Pons (tissue), 1 donor: Measurements from ENCODE around the gene SPOP.
"Not testable (repeated sequence)": the region's sequence is repeated elsewhere in the genome, so short reads cannot be mapped to it uniquely, and the experiment has no call there.

Source experiments
- DNase-seq: peaks from one replicate; pipeline ENCODE4 v3.0.0-alpha.2; 2016; ENCODE audit warnings: low spot score

Gene SPOP

DNA sequence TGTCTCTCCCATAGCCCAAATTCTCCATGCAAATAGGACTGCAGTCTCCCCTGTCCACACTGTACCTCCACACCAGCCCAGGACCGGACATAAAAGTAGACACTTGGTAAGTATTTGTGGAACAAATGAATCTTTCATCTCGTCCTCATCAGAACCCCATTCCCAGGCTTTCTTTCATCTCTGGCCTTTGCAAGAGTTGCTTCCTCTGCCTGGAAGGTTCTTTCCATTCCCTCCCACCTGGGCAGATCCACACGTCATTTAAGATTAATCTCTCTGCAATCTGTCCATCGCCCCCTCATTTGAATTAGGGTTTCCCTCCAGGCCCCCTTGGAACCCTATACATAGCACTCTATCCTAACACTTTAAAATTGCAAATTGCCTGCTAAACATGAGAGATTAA is 106.1 kb downstream of the SPOP start:
- no peak for DNase-seq

DNA sequence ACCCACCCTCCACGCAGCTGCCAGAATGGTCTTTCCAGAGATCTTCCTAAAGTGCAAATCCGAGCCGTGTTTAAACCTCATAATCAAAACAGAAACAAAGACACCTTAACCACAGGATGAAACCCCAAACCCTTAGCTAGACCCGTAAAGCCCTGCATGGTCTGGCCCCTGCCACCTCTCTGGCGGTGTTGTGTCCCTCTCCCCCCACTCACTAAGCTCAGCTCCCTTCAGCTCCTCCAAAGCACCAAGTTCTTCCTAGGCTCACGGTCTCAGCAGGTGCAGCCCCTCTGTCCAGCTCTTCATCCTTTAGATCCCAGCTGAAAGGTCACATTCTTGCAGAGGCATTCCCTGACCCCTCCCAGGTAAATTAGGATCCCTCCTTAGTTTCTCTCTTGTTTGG is 106.6 kb downstream of the SPOP start:
- DNase-seq: no peak

GRCh38 chr17:49570540-49571242 is 107.2 kb downstream of the SPOP start:
- no peak for DNase-seq

- not testable (repeated sequence) for DNase-seq
These were observed 109.2 kb downstream of the SPOP start for GRCh38 chr17:49568695-49569047.

- peak; percentile 74 for DNase-seq
These were observed 109.8 kb downstream of the SPOP start for GRCh38 chr17:49567871-49568694.

- DNase-seq: no peak
These were observed 110.8 kb downstream of the SPOP start for GRCh38 chr17:49567104-49567521.

DNA sequence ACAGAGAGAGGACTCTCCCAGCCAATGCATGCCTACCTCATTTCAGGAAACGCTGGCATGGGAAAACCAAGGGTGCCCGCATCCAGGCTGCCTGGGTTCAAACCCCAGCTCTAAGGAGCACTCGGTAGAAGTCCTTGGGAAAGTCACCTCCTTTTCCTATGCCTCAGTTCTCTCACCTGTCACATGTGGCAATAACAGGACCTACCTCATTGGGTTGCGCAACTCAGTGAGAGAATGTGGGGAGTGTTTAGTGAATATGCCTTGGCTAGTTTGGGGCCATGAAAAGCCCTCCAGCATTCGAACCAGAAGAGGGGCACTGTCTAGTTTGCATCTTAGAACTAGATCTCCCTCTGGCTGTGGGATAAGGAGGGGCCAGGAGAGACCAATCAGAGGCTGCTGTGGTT is 111.2 kb downstream of the SPOP start:
- no peak for DNase-seq

DNA sequence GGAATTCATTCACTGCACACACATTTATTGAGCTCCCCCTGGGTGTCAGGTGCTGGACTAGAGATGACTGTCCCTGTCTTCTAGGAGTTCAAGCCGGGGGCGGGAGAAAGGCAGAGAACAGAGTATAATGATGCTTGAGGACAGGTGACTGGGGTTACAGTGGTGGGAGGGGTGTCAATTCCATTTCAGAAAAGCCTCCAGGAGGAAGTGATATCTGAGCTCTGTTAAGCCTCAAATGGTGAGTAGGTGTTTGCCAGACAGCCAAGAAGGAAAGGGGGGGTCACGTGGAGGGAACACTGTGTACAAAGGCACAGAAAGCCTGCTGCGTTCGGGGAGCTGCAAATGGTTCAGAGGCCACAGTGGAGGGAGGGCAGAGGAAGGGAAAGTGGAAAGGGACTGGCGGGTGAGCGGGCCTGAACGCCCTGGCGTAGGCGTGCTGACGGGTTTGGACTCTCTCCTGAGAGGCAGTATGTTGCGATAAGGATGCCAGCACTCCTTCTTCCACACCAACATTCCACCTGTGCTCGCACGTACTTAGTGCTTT is 111.9 kb downstream of the SPOP start:
- DNase-seq: no peak

- no peak for DNase-seq
These were observed 113.3 kb downstream of the SPOP start for GRCh38 chr17:49564638-49565037.

- DNase-seq: peak; percentile 30
These were observed 120.4 kb downstream of the SPOP start for GRCh38 chr17:49557312-49558024.

DNA sequence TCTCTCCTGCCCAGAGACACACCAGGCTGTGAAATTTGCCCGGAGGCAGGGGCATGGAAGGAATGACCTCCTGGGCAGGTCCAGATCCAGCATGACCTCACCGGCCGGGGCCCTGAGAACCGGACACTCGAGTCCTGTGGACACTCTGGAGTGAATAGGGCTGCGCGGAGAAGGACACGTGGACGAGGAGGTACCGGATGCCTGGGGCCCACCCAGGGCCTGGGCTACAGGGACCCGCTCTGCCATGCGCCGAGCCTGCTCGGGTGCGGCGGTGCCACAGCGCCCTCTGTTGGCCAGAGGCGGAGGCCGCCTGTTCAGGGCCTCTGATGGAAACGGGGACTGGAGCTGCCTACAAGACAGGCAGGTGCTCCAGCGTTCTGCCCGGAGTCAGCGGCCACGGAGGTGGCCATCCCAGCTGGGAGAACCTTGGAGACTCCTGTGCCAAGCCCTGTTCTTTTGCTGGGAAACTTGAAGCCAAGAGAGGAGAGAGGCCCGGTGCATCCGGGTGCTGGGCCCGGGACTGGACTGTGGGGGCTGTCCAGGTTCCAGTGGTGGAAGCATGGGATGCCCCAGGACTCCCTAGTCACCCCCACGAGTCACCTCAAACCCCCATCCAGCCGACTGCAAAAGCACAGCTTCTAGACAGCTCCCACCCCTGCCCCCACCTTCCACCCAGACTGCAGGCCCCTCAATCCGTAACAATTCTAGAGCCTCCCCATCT is 121.5 kb downstream of the SPOP start:
- DNase-seq: peak; percentile 38

- no peak for DNase-seq
These were observed 122.2 kb downstream of the SPOP start for GRCh38 chr17:49555495-49556222.

DNA sequence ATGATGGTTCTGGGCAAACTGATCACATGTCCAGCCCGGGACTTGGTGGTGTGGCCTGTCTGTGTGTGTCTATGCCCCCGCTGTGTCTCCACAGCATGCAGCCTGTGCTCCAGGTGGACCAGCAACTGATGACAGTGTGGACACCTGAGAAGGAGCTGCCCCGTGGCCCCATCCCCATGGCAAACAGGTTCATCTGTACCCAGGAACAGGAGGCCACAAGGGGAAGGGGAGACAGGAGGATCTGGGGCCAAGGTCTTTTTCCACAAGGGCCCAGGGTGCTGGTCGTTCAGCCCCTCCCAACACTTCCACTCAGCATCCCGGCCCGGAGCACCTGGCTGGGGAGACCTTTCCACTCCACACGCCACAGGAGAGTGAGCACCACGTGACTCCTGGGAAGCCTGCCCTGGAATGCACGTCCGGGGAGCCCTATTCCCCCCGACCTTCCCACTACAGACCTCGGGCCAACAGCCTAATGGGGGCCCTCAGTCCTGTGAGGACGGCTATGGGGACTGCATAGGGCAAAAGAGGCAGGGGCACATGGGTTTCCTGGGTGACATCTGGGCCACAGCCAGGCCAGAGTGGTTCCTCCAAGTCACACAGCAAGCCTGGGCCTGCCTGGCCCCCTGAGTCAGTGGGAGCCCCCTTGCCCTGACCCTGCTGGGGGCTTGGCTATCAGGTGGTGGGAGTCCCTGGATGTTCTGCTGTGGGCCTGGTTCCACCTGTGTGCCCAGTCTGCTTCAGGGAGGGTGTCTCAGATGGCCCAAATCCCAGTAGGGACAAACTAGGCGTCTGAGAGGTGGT is 123.0 kb downstream of the SPOP start:
- DNase-seq: no peak

DNA sequence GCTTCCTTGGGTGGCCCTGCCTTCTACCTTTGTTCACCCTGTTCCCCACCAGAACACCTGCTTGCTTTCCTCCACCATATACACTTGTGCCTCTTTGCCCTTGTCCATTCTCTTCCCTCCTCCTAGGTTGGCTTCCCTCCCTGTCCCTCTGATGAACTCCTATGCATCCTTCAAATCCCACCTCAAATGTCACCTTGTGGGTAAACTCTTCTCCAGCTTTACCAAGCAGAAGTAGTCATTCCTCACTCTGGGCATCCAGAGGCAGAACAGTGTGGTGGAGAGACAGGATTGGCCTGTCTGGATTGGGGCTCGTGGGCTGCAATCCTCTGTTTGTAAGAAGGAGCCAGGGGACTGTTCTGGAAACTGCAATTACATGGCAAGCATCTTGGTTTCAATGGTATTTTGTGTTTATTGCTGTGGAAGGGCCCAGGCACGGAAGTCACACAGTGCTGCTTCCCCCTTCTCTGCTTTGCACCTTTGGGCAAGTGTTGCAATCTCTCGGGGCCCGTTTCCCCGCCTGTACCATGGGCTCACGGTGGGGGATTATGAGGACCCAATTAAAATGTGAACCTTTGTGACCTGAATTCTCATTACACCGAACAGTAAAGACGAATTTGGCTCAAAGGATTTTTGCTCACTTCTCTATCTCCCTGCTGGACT is 124.1 kb downstream of the SPOP start:
- no peak for DNase-seq

- DNase-seq: no peak
These were observed 125.7 kb downstream of the SPOP start for GRCh38 chr17:49552070-49552751.

GRCh38 chr17:49551221-49552069 is 126.5 kb downstream of the SPOP start:
- no peak for DNase-seq

- not testable (repeated sequence) for DNase-seq
These were observed 127.1 kb downstream of the SPOP start for GRCh38 chr17:49550764-49551163.
